Astrocyte (in vitro differentiated cells and primary cell): ENCODE measurements around the gene BMF.

Experiments used
- CTCF ChIP-seq: IDR thresholded peaks from 2 replicates; pipeline ENCODE4 v1.5.1; 2011; ENCODE audit warnings: low read depth, mild to moderate bottlenecking, inconsistent platforms, low read length, moderate library complexity; ENCODE audit not compliant: insufficient read depth
- EZH2 ChIP-seq: IDR thresholded peaks from 2 replicates; pipeline ENCODE4 v1.6.1; 2012; ENCODE audit warnings: mild to moderate bottlenecking, low read length, inconsistent platforms; ENCODE audit not compliant: insufficient read depth

GRCh38 chr15:40087991-40088928 lies 20.4 kb downstream of the BMF start:
- no peak for TF ChIP-seq CTCF
- TF ChIP-seq EZH2 = no peak
